ENCODE measurements around the gene EVX2. TPM values are rescaled to one million over a fixed set of nuclear protein-coding genes. Genes with fewer than 3 reads are reported as not detected.

Gene EVX2
- total and polyA plus RNA-seq, 2 of the 13 experiments (the other 11 are each of a cell fraction or from before 2014, with no cell fraction given): not detected

DNA sequence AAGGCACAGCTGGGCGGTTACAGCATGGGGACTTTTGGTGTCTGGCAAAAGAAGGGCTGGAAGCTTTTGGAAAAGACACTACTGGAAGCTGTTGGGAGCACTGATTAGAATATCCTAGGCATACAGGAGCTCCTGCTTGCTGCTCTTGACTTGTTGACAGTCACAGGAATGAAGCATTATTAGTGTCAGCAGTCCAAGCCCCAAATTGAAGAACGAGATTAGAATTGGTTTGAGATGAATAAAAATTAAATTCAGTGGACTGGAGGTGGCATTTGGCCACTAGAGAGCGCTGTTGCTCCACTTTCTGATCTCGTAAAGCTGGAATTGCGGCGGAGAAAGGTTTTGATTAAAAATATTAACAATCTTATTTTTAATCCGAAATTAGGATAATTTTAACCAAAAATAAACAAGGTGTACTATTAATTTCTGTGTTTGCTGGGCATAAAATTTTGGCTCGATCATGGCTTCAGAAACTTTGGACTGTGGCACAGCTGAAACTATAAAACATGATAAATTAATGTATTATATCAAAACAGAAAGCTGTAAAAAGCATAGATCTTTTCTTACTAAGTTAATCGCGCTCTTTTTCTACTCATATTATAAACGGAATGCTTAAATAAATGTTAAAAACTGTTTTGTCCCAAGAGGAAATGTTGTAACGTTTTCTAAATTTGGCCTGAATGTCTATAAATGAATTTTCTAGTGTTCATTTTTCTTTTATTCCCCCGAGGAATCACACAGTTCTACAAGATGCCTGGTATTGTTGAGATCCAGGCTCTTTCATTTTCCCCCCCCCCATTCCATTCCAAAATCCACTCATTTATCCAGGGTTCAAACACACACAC is 43.4 kb upstream of the EVX2 start (continued):
- TF ChIP-seq HNF1B (CRISPR knock-in tag; IDR thresholded peaks at IDR 0.05) (no peak), ZGPAT (CRISPR knock-in tag; IDR thresholded peaks at IDR 0.05) (0 out of 2 replicates have a peak, but pooled peaks have one; percentile 24), GMEB2 (CRISPR knock-in tag; IDR thresholded peaks at IDR 0.05; ENCODE audit: low read depth) (no peak), STAG1 (CRISPR knock-in tag; IDR thresholded peaks at IDR 0.05) (peak; percentile 97)

DNA sequence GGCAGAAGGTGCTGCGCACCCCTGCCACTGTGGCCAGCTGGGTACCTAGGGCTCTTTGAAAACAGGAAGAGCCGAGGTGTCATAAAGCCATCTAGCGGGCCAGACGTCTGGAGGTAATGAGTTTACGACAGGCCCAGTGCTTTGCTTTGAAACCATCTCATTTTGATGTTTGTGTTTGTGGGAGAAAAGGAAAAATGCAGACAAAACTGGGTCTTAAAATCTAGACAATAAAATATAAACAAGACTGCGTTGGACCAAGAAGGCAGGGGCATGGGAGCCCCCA is 42.0 kb upstream of the EVX2 start:
- 6% methylated on average over 6 of the region's 6 CpGs for WGBS (ENCODE audit: low lambda C conversion rate)
- no TSS peak for BruUV-seq (replicated peaks)
- Histone ChIP-seq H3K9me3 (ENCODE audit: low read length) (no peaks in the 10 kb centered on the region), H3K36me3 (replicated peaks in 1 of 2; ENCODE audit: control insufficient read depth in 1 of 2, insufficient read depth in 2 of 2, low read length in 2 of 2) (no peaks in the 10 kb centered on the region), H2AFZ (ENCODE audit: low read length) (no peak overlapping the region), H3K79me2 (ENCODE audit: insufficient read depth, low read length) (no peaks in the 10 kb centered on the region), H3K27ac (ENCODE audit: extremely low read length, insufficient read depth, low read length) (no peak overlapping the region), H3K4me2 (ENCODE audit: low read depth, low read length) (no peak overlapping the region), H3K27me3 (ENCODE audit: control insufficient read depth in 1 of 2, insufficient read depth in 2 of 2, low read length in 2 of 2) (peaks cover 15 to 82% of the 10 kb centered on the region in 2 experiments), H3K4me1 (ENCODE audit: insufficient read depth, low read length) (no peaks in the 10 kb centered on the region), H3K4me3 (replicated peaks in 1 of 3; ENCODE audit: insufficient read depth in 1 of 3, low read depth in 2 of 3, low read length in 3 of 3) (no peak overlapping the region), H3K9ac (ENCODE audit: insufficient read depth, low read depth, low read length) (no peak overlapping the region), H4K20me1 (ENCODE audit: insufficient read depth, low read length) (no peaks in the 10 kb centered on the region; the same call in 1 of the 2 replicates)
- POLR2A ChIA-PET: no interaction called here
- in situ Hi-C loops (cut with HindIII; ENCODE audit: extremely low pct_ligation_motif_present, low pct_unique_long_range_greater_than_20kb): loop anchor here (5.0 kb wide), 4 partner anchors 427 to 1022 kb away; no protein-coding TSS in a partner anchor
- FAIRE-seq: no peak
- CTCF ChIA-PET (ENCODE audit: low intra/inter-chr PET ratio, low total read pairs): no interaction called here
- peak; percentile 42 for ATAC-seq
- TF ChIP-seq SMYD3 (CRISPR knock-in tag; IDR thresholded peaks at IDR 0.05) (no peak), CBX5 (CRISPR knock-in tag; IDR thresholded peaks at IDR 0.05; ENCODE audit: borderline replicate concordance) (no peak), KDM5A (IDR thresholded peaks at IDR 0.05; ENCODE audit: borderline replicate concordance, low read length) (no peak), POLR2A (IDR thresholded peaks at IDR 0.05; ENCODE audit: insufficient read depth in 1 of 2, low read depth in 2 of 2, low read length in 2 of 2) (no peak), ETV6 (CRISPR knock-in tag; conservative IDR thresholded peaks at IDR 0.05) (no peak), SAP130 (CRISPR knock-in tag; IDR thresholded peaks at IDR 0.05; ENCODE audit: low read depth) (no peak)
- DNase-seq (ENCODE audit: low spot score): no peak
- intact Hi-C loops (cut with micrococcal nuclease; ENCODE audit: unreplicated experiment): loop anchor here (2.0 kb wide), 1 partner anchor 1023 kb away; no protein-coding TSS in a partner anchor

Measured in HepG2 (cell line).